CD4-positive, alpha-beta memory T cell (primary cell): Measurements from ENCODE around the gene DDHD1. TPM values are rescaled to one million over a fixed set of nuclear protein-coding genes. Genes with fewer than 3 reads are reported as not detected.

Source experiments
- CTCF ChIA-PET: fragments of 350-600 bp; sonication (Branson Sonifier 250); formaldehyde crosslinking; loops from one replicate; lab custom pipeline; 2021; ENCODE audit warnings: inconsistent platforms; ENCODE audit not compliant: partially characterized antibody; lab: Charles Lee
- POLR2A ChIA-PET: fragments of 350-600 bp; sonication (Branson Sonifier 250); formaldehyde crosslinking; loops from one replicate; lab custom pipeline; 2021; ENCODE audit not compliant: partially characterized antibody; lab: Charles Lee
- DNase-seq, 5 donors: peaks; one replicate each; pipeline versions ENCODE4 v3.0.0 to v3.0.0-alpha.2; 2020 to 2022; ENCODE audit warnings: mixed read lengths in 1 of 5
- H3K27ac ChIP-seq: one replicate; pipeline ENCODE4 v1.7.0; 2013; ENCODE audit warnings: low read depth, low read length
- H3K27me3 ChIP-seq: 2 replicates; pipeline ENCODE4 v1.7.0; 2013; ENCODE audit warnings: mild to moderate bottlenecking, low read length, moderate library complexity; ENCODE audit not compliant: insufficient read depth
- H3K36me3 ChIP-seq: 2 replicates; pipeline ENCODE4 v1.7.0; 2013; ENCODE audit warnings: mild to moderate bottlenecking, low read length, moderate library complexity; ENCODE audit not compliant: insufficient read depth
- H3K4me1 ChIP-seq: 2 replicates; pipeline ENCODE4 v1.7.0; 2013; ENCODE audit warnings: mild to moderate bottlenecking, low read length, moderate library complexity; ENCODE audit not compliant: insufficient read depth
- H3K4me3 ChIP-seq, 2 donors: one replicate each; pipeline ENCODE4 v1.7.0; 2013; ENCODE audit warnings: low read length in 2 of 2, mild to moderate bottlenecking in 1 of 2
- H3K9me3 ChIP-seq, 2 donors: one replicate each; pipeline ENCODE4 v1.7.0; 2013; ENCODE audit warnings: low read length in 2 of 2, control low read depth in 1 of 2; ENCODE audit not compliant: control insufficient read depth in 1 of 2
- H3K27ac Mint-ChIP-seq, 7 donors: one replicate each; pipeline ENCODE4 v1.8.0; 2020 to 2021; ENCODE audit warnings: mixed read lengths in 7 of 7, mild to moderate bottlenecking in 6 of 7, inconsistent platforms in 3 of 7, moderate library complexity in 3 of 7
- H3K27me3 Mint-ChIP-seq, 2 donors: one replicate each; pipeline ENCODE4 v1.8.0; 2020 to 2021; ENCODE audit warnings: mixed read lengths in 2 of 2
- H3K36me3 Mint-ChIP-seq, 2 donors: one replicate each; pipeline ENCODE4 v1.8.0; 2020 to 2021; ENCODE audit warnings: mixed read lengths in 2 of 2, inconsistent platforms in 1 of 2, mild to moderate bottlenecking in 1 of 2
- H3K4me1 Mint-ChIP-seq, 4 donors: one replicate each; pipeline ENCODE4 v1.8.0; 2020 to 2021; ENCODE audit warnings: mixed read lengths in 4 of 4, mild to moderate bottlenecking in 1 of 4
- H3K4me3 Mint-ChIP-seq, 8 donors: one replicate each; pipeline ENCODE4 v1.8.0; 2020 to 2021; ENCODE audit warnings: mixed read lengths in 8 of 8, mild to moderate bottlenecking in 7 of 8, moderate library complexity in 6 of 8, inconsistent platforms in 3 of 8
- H3K9me3 Mint-ChIP-seq, 8 donors: one replicate each; pipeline ENCODE4 v1.8.0; 2020 to 2021; ENCODE audit warnings: mixed read lengths in 8 of 8, mild to moderate bottlenecking in 5 of 8, inconsistent platforms in 3 of 8, moderate library complexity in 1 of 8
- intact Hi-C: fragments of 100-400 bp; cut with micrococcal nuclease; formaldehyde crosslinking; loops from one replicate; pipeline ENCODE4 v1.15.1; 2023
- polyA plus RNA-seq, 2 donors: library from polyadenylated mRNA; unstranded; fragments of 300-500 nt; fragmentation: Illumina TruSeq; gene quantifications; one replicate each; pipeline ENCODE4 v1.2.3, GENCODE V29; 2021
- total RNA-seq, 2 experiments: library from RNA; stranded (reverse); gene quantifications; one replicate each; pipeline ENCODE4 v1.2.3, GENCODE V29; 2021

Gene DDHD1
- total and polyA plus RNA-seq, 4 experiments from 2014 or later = 3.5 to 53.5 (median 28.3) TPM

GRCh38 chr14:53174918-53175317 lies 21.8 kb upstream of the DDHD1 start:
- Histone ChIP-seq H3K27ac (no peak overlapping the region), H3K9me3 (no peaks in the 10 kb centered on the region), H3K4me3 (no peak overlapping the region), H3K36me3 (no peaks in the 10 kb centered on the region), H3K27me3 (no peaks in the 10 kb centered on the region), H3K4me1 (no peaks in the 10 kb centered on the region)
- Mint-ChIP-seq H3K9me3 (no peaks in the 10 kb centered on the region), H3K36me3 (peaks cover 0 to 2% of the 10 kb centered on the region in 2 donors), H3K27me3 (no peaks in the 10 kb centered on the region), H3K4me3 (no peak overlapping the region), H3K4me1 (peaks cover 1 to 4% (median 3%) of the 10 kb centered on the region in 4 donors), H3K27ac (no peak overlapping the region)
- DNase-seq = no peak
- POLR2A ChIA-PET = no interaction called here
- CTCF ChIA-PET = no interaction called here
- intact Hi-C loops = no loop called here

- peaks cover 0 to 2% (median 0%) of the 10 kb centered on the region in 4 donors for H3K4me1 Mint-ChIP-seq
- H3K9me3 ChIP-seq = no peaks in the 10 kb centered on the region
- H3K36me3 Mint-ChIP-seq = peaks cover 0 to 8% of the 10 kb centered on the region in 2 donors
- no peaks in the 10 kb centered on the region for H3K27me3 ChIP-seq
- no peaks in the 10 kb centered on the region for H3K4me1 ChIP-seq
- no peak overlapping the region for H3K27ac ChIP-seq
- ChIA-PET CTCF (no interaction called here), POLR2A (no interaction called here)
- H3K27me3 Mint-ChIP-seq = no peaks in the 10 kb centered on the region
- H3K4me3 ChIP-seq = no peak overlapping the region
- H3K36me3 ChIP-seq = no peaks in the 10 kb centered on the region
- peaks cover 0 to 2% (median 0%) of the 10 kb centered on the region in 8 donors for H3K9me3 Mint-ChIP-seq
- no peak overlapping the region for H3K4me3 Mint-ChIP-seq
- H3K27ac Mint-ChIP-seq = no peak overlapping the region
- intact Hi-C loops = no loop called here
- DNase-seq = no peak
Observed at GRCh38 chr14:53168786-53169185, 15.7 kb upstream of the DDHD1 start.

- H3K36me3 ChIP-seq = no peaks in the 10 kb centered on the region
- Mint-ChIP-seq H3K4me1 (peaks cover 0 to 2% (median 0%) of the 10 kb centered on the region in 4 donors), H3K27me3 (no peaks in the 10 kb centered on the region), H3K4me3 (no peak overlapping the region), H3K36me3 (peaks cover 0 to 8% of the 10 kb centered on the region in 2 donors), H3K27ac (no peak overlapping the region), H3K9me3 (peaks cover 0 to 3% (median 0%) of the 10 kb centered on the region in 8 donors)
- H3K4me1 ChIP-seq = no peaks in the 10 kb centered on the region
- POLR2A ChIA-PET = no interaction called here
- H3K4me3 ChIP-seq = no peak overlapping the region
- no peak for DNase-seq
- CTCF ChIA-PET = no interaction called here
- H3K9me3 ChIP-seq = no peaks in the 10 kb centered on the region
- no peaks in the 10 kb centered on the region for H3K27me3 ChIP-seq
- H3K27ac ChIP-seq = no peak overlapping the region
- intact Hi-C loops = no loop called here
Observed at GRCh38 chr14:53167602-53168328, 14.6 kb upstream of the DDHD1 start.

DNA sequence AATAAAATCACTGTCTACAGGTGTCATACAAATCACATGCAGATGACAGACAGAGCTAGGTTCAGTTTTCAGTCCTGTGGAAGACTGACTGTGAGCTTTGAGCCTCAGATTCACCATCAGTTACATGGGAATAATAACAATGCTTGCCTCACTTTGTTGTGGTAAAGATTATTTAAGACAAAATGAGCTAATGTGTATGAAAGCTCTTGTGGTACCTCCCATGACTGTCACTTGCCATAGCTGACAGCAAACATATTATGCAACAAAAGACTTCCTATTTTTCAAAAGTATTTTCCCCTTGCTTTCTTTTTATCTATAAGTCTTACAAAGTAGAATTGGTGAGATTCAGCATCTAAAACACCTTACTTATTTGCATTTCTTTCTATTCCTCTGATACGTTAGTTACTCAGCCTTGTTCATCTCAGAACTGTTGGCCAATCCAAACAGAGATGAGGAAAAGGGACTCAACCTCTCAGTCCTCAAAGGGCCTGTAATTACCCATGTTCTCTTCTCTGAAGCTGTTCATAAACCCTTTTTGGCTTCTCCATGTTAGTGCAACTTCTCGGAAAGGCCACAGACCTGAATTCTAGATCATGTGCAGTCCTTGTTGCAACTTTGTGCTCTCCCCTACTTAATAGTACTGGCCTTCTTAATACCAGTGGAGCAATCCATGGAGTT lies 8.8 kb upstream of the DDHD1 start:
- Histone ChIP-seq H3K36me3 (no peaks in the 10 kb centered on the region), H3K4me1 (no peaks in the 10 kb centered on the region), H3K27ac (no peak overlapping the region), H3K4me3 (no peak overlapping the region), H3K9me3 (no peaks in the 10 kb centered on the region), H3K27me3 (no peaks in the 10 kb centered on the region)
- DNase-seq = peak in 1 of 5 donors; percentile 13
- Mint-ChIP-seq H3K9me3 (peaks cover 0 to 3% (median 0%) of the 10 kb centered on the region in 8 donors), H3K4me3 (no peak overlapping the region), H3K27me3 (no peaks in the 10 kb centered on the region), H3K27ac (peak overlapping the region in 3 of 7 donors; percentile 27 to 70 (median 55)), H3K4me1 (peaks cover 0 to 7% (median 6%) of the 10 kb centered on the region in 4 donors), H3K36me3 (peaks cover 0 to 4% of the 10 kb centered on the region in 2 donors)
- intact Hi-C loops = no loop called here
- CTCF ChIA-PET = interaction anchor here (2.3 kb wide), 1 partner anchor 9 kb away, joined by 7 read pairs; the partner anchor contains the start of gene DDHD1
- POLR2A ChIA-PET = interaction anchor here (1.1 to 1.9 kb wide), 2 partner anchors 9 to 53 kb away, joined by 3 to 16 read pairs; partner anchors contain the start of gene DDHD1

DNA sequence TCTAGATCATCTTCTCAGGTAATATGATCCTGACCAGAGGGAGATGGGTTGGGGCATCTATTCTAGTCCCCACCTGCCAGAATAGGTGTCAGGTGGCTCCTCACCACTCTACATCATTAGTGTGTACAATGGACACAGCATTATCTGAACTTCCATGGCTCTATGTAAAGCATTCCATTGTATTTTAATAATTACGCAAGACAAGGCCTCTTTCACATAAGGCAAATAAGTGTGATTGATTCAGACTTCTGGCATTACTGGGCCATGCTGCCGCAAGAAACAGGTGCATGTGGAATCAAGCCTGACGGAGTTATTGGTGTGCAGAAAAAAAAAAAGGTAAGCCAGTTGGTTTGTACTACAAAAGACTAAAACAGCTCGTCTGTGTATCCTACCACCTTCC lies 3.1 kb upstream of the DDHD1 start:
- Histone ChIP-seq H3K36me3 (no peaks in the 10 kb centered on the region), H3K4me1 (peaks cover 15% of the 10 kb centered on the region), H3K9me3 (no peaks in the 10 kb centered on the region), H3K4me3 (no peak overlapping the region), H3K27me3 (no peaks in the 10 kb centered on the region), H3K27ac (no peak overlapping the region)
- DNase-seq = no peak
- ChIA-PET CTCF (no interaction called here), POLR2A (no interaction called here)
- intact Hi-C loops = loop anchor here (10.0 kb wide), 1 partner anchor 461 kb away; the partner anchor contains the start of gene ERO1A
- peaks cover 0 to 4% (median 0%) of the 10 kb centered on the region in 8 donors for H3K9me3 Mint-ChIP-seq
- H3K4me3 Mint-ChIP-seq = no peak overlapping the region
- H3K4me1 Mint-ChIP-seq = peaks cover 15 to 27% (median 18%) of the 10 kb centered on the region in 4 donors
- H3K27ac Mint-ChIP-seq = peak overlapping the region in 1 of 7 donors; percentile 78
- H3K36me3 Mint-ChIP-seq = peaks cover 0 to 18% of the 10 kb centered on the region in 2 donors
- no peaks in the 10 kb centered on the region for H3K27me3 Mint-ChIP-seq

- peaks cover 0 to 19% of the 10 kb centered on the region in 2 donors for H3K36me3 Mint-ChIP-seq
- Histone ChIP-seq H3K27ac (peak overlapping the region; percentile 87), H3K27me3 (no peaks in the 10 kb centered on the region), H3K9me3 (no peaks in the 10 kb centered on the region), H3K4me1 (peaks cover 40% of the 10 kb centered on the region), H3K4me3 (peak overlapping the region in 1 of 2 donors; percentile 87), H3K36me3 (no peaks in the 10 kb centered on the region)
- intact Hi-C loops = loop anchor here (2.0 to 10.0 kb wide), 8 partner anchors 63 to 1913 kb away; partner anchors contain the start of genes ERO1A, FRMD6, GPR137C and SAMD4A
- ChIA-PET CTCF (interaction anchor here (1.5 to 5.4 kb wide), 4 partner anchors 10 to 99 kb away, joined by 3 to 36 read pairs (median 16); no protein-coding TSS in a partner anchor), POLR2A (interaction anchor here (1.0 to 5.8 kb wide), 15 partner anchors 8 to 1307 kb away, joined by 3 to 156 read pairs (median 8); partner anchors contain the start of genes ERO1A, GPR137C, PTGER2 and TXNDC16)
- peak overlapping the region; percentile 98 to 99 (median 99) for H3K27ac Mint-ChIP-seq
- H3K9me3 Mint-ChIP-seq = peaks cover 0 to 4% (median 0%) of the 10 kb centered on the region in 8 donors
- H3K4me1 Mint-ChIP-seq = peaks cover 33 to 52% (median 40%) of the 10 kb centered on the region in 4 donors
- peak overlapping the region; percentile 92 to 100 (median 96) for H3K4me3 Mint-ChIP-seq
- H3K27me3 Mint-ChIP-seq = no peaks in the 10 kb centered on the region
- DNase-seq = no peak
Observed at GRCh38 chr14:53153702-53154112, 584 bp upstream of the DDHD1 start.
